Measurements from ENCODE around the gene KLK1.
"Not testable (repeated sequence)": the region's sequence is repeated elsewhere in the genome, so short reads cannot be mapped to it uniquely, and the experiment has no call there.

Gene KLK1

GRCh38 chr19:50812474-50812873 is 11.1 kb downstream of the KLK1 start:
- no peak for DNase-seq

DNA sequence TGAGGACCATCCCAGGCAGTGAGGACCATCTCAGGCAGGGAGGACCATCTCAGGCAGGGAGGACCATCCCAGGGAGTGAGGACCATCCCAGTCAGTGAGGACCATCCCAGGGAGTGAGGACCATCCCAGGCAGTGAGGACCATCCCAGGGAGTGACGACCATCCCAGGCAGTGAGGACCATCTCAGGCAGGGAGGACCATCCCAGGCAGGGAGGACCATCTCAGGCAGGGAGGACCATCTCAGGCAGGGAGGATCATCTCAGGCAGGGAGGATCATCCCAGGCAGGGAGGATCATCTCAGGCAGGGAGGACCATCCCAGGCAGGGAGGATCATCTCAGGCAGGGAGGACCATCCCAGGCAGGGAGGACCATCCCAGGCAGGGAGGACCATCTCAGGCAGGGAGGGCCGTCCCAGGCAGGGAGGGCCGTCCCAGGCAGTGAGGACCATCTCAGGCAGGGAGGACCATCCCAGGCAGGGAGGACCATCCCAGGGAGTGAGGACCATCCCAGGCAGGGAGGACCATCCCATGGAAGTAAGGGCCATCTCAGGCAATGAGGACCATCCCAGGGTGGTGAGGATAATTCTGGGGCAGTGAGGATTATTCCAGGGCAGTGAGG is 11.9 kb downstream of the KLK1 start:
- DNase-seq: not testable (repeated sequence)

DNA sequence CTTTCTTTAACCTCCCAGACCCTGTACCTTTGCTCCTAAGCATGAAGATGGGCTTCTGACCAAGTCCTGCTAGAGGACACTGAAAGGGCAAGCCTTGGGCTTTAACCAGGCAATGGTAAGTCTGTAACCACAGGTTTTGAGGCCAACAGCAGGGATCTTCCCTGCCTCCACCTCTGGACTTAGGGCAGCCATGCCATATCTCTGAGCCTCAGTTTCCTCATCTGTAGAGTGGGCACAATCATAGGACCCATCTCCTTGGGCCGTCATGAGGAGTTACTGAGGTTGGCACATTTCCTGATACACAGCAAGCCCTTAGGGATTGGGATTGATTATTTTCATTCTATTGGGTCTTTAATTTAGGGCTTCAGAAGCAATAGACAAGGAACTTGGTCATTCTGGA is 14.7 kb downstream of the KLK1 start:
- no peak for DNase-seq

GRCh38 chr19:50804420-50805272 is 18.9 kb downstream of the KLK1 start:
- peak; percentile 99 for DNase-seq

GRCh38 chr19:50803633-50804419 is 19.8 kb downstream of the KLK1 start:
- DNase-seq: no peak

- peak; percentile 76 for DNase-seq
Observed at GRCh38 chr19:50801107-50801506, 22.5 kb downstream of the KLK1 start.

GRCh38 chr19:50799547-50799851 is 24.1 kb downstream of the KLK1 start:
- DNase-seq: no peak

GRCh38 chr19:50798659-50799546 is 24.7 kb downstream of the KLK1 start:
- DNase-seq: no peak

DNA sequence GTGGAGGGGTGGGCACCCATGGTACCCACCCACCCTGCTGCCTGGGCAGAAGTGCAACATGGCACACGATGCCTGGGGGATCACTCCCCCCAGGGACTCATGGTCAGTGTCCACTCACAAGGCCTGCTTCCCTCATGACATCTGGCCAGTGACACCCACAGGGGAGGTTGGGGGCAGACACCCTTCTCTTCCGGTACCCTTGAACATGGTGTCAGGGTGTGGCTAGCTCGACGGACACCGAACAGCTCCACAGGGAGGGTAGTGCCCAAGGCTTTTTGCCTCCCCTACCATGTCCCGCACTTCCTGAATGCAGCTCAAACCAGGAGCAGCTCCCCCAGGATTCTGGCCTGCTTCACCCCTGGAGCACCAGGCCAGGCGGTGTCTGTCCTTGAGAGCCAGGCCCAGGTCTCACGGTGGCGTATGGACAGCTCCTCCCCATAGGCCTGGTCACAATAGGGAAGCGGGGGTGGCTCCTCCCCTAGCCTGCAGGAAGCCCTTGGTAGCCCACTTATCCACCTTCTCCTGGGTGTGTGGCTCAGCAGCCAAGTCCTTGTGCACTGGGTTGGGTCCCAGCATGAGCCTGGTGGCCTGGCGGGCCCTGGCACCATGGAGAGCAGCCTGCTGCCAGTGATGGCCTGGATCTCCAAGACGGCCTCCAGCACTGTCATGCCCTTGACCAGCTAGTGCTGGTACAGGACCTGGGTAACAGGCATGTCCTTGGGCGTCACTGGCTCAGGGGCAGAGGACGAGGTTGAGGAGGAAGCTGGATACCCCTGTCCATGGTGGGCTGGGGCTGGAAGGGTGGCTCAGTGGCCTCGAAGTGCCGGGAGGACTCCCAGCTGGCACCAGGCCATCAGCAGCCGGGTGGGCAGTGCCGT is 25.6 kb downstream of the KLK1 start:
- DNase-seq: no peak

DNA sequence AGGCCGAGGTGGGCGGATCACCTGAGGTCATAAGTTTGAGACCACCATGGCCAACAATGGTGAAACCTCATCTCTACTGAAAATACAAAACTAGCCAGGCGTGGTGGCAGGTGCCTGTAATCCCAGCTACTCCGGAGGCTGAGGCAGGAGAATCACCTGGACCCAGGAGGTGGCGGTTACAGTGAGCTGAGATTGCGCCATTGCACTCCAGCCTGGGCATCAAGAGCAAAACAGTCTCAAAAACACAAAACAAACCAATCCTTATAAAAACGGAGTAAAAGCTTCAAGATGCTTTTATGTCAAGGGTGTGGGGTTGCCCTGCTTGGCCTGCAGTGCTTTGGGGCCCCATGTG is 26.2 kb downstream of the KLK1 start:
- no peak for DNase-seq

DNA sequence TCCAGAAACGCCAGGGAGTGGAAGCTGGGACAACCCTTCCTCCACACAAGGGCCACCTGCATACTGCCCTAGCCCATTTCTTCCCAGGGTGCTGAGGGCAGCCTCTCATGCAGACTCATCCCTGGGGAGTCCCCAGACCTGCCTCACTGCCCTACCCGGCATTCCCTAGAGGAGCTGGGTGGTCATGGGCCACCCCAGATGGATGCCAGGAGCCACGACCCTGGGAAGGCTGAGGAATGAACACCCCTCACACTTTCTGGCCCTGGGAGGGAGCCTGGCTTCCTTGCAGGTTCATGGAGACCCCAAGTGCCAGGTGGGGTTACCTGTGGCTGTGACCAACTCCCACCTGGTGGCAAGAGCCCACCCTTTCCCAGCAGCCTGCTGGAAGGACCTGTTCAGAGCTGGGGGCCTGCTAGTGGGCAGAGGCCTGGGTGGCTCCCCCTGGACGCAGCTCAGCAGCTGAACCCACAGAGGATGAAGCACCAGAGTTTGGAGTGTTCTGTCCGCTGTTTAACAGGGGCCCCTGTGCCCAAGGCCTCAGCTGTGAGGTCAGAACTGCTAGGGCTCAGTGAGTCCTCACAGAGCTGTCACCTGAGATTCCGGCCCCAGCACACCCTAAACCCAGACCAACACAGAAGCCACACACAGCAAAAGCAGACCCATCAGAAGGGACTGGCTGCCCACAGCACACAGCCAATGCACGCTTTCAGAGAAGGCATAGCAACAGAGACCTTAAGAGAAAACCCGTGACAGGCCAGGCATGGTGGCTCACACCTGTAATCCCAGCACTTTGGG is 26.8 kb downstream of the KLK1 start:
- DNase-seq: no peak

DNA sequence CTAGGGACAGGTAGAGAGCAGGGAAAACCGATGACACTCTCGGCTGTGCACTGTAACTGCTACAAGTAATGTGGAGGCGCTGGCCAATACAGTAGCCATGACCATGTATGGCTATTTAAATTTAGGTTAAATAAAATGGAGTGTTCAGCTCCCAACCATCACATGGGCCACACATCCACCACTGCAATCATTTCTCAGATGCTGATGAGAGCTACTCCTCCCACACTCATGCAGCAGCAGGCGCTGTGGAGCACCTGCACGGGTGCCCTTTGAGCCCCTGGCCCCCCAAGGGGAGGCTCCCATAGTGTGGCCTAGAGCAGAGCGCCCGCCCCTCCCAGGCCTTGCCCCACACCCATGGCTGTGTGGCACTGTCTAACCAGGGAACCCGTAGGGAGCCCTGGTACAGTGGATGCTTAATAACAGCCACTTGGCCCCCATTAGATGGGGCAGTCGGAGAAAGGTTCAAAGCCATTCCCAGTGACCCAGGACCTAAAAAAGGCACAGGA is 27.4 kb downstream of the KLK1 start:
- DNase-seq: no peak

DNA sequence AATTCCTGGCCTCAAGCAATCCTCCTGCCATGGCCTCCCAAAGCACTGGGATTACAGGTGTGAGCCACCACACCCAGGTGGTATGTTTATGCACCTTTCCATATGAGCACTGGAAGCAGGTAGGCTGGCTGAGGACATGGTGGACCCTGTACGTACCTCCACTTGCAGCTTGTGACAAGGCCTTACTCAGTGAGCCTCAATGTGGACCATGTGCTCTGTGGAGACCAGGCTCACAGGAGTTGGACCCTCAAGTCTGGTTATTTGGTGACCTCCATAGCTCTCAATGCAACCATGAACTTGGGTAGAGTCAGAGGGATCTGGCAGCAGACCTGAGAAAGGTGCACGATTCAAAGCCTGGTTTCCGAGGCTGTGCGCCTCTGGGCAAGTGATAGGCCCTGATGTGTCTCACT is 27.9 kb downstream of the KLK1 start:
- DNase-seq: no peak

DNA sequence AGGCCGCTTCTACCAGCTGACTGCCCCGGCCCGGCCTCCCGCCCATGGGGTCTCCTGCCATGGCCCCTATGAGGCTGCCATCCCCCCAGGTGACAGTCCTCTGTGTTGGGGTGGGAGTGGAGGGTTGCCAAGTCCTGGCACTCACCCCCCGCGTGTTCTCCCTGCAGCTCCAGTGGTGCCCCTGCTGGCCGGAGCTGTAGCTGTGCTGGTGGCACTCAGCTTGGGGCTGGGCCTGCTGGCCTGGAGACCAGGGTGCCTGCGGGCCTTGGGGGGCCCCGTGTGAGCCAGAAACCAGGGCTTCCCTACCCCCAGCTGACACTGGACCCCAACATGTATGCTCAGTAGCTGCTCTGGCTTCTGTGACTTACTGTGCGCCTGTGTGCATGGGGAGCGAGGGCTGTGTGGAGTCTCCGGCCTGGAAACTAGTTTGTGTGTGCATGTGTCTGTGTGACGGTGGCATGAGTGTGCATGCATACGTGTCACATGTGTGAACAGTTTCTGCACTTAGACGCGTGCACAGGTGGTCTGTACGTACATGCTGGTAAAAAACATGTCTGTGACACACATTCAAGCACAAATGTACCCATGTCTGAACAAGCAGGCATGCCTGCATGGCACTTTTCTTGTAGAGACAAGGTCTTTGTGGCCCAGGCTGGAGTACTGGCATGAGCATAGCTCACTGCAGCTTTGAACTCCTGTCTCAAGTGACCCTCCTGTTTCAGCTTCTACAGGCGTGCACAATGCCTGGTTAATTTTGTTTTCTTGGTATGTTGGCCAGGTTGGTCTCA is 28.5 kb downstream of the KLK1 start:
- DNase-seq: no peak

DNA sequence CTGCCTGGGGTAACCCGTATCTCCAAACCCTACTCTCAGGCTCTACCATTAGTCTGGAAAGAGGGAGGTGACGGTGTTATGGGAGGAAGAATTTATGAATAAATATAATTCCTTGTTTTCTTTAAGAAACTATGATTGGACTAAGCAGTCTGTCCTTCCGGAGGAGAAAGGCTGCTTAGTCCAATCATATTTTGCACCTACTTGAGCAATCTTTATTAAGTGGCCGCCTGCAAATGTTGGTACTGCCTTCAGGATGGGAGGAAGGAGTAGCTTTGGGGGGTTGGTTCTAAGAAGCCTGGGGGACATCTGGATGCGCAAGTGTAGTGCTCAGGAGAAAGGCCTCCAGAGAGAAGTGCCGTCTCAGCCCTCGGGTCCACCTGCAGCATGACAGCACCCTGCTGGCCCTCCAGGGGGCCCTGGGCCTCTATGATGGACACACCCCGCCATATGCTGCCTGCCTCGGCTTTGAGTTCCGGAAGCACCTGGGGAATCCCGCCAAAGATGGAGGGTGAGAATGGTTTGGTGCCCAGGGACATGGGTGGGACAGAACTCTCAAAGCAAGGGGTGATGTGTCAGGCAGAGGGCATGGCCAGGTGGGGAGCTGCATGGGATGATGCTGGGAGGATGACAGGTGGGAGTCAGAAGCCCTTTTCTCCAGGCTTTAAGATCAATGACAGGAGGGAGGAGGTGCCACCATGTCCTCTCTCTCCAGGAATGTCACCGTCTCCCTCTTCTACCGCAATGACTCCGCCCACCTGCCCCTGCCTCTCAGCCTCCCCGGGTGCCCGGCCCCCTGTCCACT is 29.3 kb downstream of the KLK1 start:
- no peak for DNase-seq

DNA sequence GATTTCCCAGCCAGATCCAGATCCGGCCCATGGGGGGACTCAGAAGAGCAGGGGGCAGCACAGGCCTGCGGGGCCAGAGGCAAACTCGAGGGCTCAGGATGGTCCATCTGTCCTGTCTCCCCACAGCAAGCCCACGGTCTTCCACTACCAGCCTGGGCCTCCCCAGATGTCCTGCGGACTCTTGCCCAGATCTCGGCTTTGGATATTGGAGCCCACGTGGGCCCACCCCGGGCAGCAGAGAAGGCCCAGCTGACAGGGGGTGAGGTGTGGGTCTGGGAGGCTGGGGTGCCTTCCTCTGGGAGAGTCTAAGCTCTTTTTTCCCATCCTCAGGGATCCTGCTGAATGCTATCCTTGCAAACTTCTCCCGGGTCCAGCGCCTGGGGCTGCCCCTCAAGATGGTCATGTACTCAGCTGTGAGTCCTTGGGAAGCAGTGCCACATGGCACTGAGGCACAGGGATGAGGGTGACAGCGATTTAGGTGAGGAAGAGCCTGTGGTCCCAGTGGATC is 30.0 kb downstream of the KLK1 start:
- DNase-seq: no peak

- no peak for DNase-seq
Observed at GRCh38 chr19:50792272-50793250, 31.0 kb downstream of the KLK1 start.

Measured in islet precursor cell (in vitro differentiated cells).